CD14-positive monocyte (primary cell): ENCODE results near the gene RTN1. TPM values are rescaled to one million over a fixed set of nuclear protein-coding genes. Genes with fewer than 3 reads are reported as not detected.

ENCODE experiments used
- DNase-seq, 3 donors: peaks; one replicate each; pipeline ENCODE4 v3.0.0-alpha.2; 2011 to 2022
- H2AFZ ChIP-seq: 2 replicates; pipeline ENCODE4 v1.6.0; 2012; ENCODE audit warnings: mild to moderate bottlenecking, low read depth, low read length, inconsistent platforms; ENCODE audit not compliant: insufficient read depth, poor library complexity, severe bottlenecking
- H3K27ac ChIP-seq, 2 donors: 1 replicate in 1 of 2; 2 replicates in 1 of 2; pipeline ENCODE4 v1.5.1; 2012 to 2013; ENCODE audit warnings: low read length in 2 of 2, control low read depth in 1 of 2, inconsistent platforms in 1 of 2, low read depth in 1 of 2, mild to moderate bottlenecking in 1 of 2
- H3K27me3 ChIP-seq, 2 donors: one replicate each; pipeline versions ENCODE4 v1.6.0 to v1.6.1; 2011 to 2013; ENCODE audit warnings: low read length in 2 of 2; ENCODE audit not compliant: control insufficient read depth in 2 of 2, insufficient read depth in 2 of 2
- H3K36me3 ChIP-seq, 2 donors: replicated peaks in 1 of 2; 1 replicate in 1 of 2; 2 replicates in 1 of 2; pipeline versions ENCODE4 v1.5.1 to v1.6.1; 2012 to 2013; ENCODE audit warnings: low read length in 2 of 2, control low read depth in 1 of 2, inconsistent platforms in 1 of 2, mild to moderate bottlenecking in 1 of 2; ENCODE audit not compliant: insufficient read depth in 2 of 2, control insufficient read depth in 1 of 2
- H3K4me1 ChIP-seq, 2 donors: 1 replicate in 1 of 2; 2 replicates in 1 of 2; pipeline versions ENCODE4 v1.5.1 to v1.6.1; 2012 to 2013; ENCODE audit warnings: low read length in 2 of 2, control low read depth in 1 of 2, inconsistent platforms in 1 of 2, mild to moderate bottlenecking in 1 of 2, moderate library complexity in 1 of 2; ENCODE audit not compliant: insufficient read depth in 2 of 2, control insufficient read depth in 1 of 2
- H3K4me2 ChIP-seq: replicated peaks from 2 replicates; pipeline ENCODE3; 2012; ENCODE audit warnings: low read length, moderate library complexity, mild to moderate bottlenecking; ENCODE audit not compliant: poor library complexity, severe bottlenecking; ENCODE audit errors: extremely low read depth
- H3K4me3 ChIP-seq, 3 experiments: fragments of 200-600 bp in 1 of 3; sonication (generic) in 1 of 3; replicated peaks in 1 of 3; 1 replicate in 2 of 3; 2 replicates in 1 of 3; pipeline ENCODE4 v1.5.1; 2011 to 2013; ENCODE audit warnings: low read length in 3 of 3, mild to moderate bottlenecking in 3 of 3, control low read depth in 2 of 3, low read depth in 2 of 3, inconsistent platforms in 1 of 3, moderate library complexity in 1 of 3
- H3K79me2 ChIP-seq: 2 replicates; pipeline ENCODE4 v1.6.0; 2012; ENCODE audit warnings: mild to moderate bottlenecking, control low read depth, inconsistent platforms, low read length, moderate library complexity; ENCODE audit not compliant: insufficient read depth
- H3K9ac ChIP-seq: 2 replicates; pipeline ENCODE4 v1.6.0; 2017; ENCODE audit warnings: low read length, mild to moderate bottlenecking; ENCODE audit not compliant: insufficient read depth, poor library complexity, severe bottlenecking
- H3K9me3 ChIP-seq, 2 donors: replicated peaks in 1 of 2; 1 replicate in 1 of 2; 2 replicates in 1 of 2; pipeline versions ENCODE4 v1.5.1 to v1.6.1; 2012 to 2013; ENCODE audit warnings: low read length in 2 of 2, control low read depth in 1 of 2; ENCODE audit not compliant: control insufficient read depth in 1 of 2, insufficient read depth in 1 of 2
- H4K20me1 ChIP-seq: 2 replicates; pipeline ENCODE4 v1.6.0; 2012; ENCODE audit warnings: mild to moderate bottlenecking, low read length, control low read depth, moderate library complexity; ENCODE audit not compliant: insufficient read depth
- H3K27ac Mint-ChIP-seq, 7 donors: one replicate each; pipeline ENCODE4 v1.8.0; 2020; ENCODE audit warnings: mild to moderate bottlenecking in 7 of 7, mixed read lengths in 7 of 7, moderate library complexity in 6 of 7, inconsistent platforms in 2 of 7
- H3K27me3 Mint-ChIP-seq, 3 donors: one replicate each; pipeline ENCODE4 v1.8.0; 2021 to 2022; ENCODE audit warnings: low read depth in 3 of 3, mild to moderate bottlenecking in 3 of 3, mixed read lengths in 3 of 3, moderate library complexity in 3 of 3, inconsistent platforms in 1 of 3
- H3K36me3 Mint-ChIP-seq, 2 donors: one replicate each; pipeline ENCODE4 v1.8.0; 2020; ENCODE audit warnings: mixed read lengths in 2 of 2, inconsistent platforms in 1 of 2, mild to moderate bottlenecking in 1 of 2
- H3K4me1 Mint-ChIP-seq: one replicate; pipeline ENCODE4 v1.8.0; 2020; ENCODE audit warnings: mild to moderate bottlenecking, mixed read lengths
- H3K4me3 Mint-ChIP-seq, 2 donors: one replicate each; pipeline ENCODE4 v1.8.0; 2020; ENCODE audit warnings: mild to moderate bottlenecking in 2 of 2, mixed read lengths in 2 of 2, moderate library complexity in 1 of 2
- H3K9me3 Mint-ChIP-seq, 7 donors: one replicate each; pipeline ENCODE4 v1.8.0; 2020 to 2022; ENCODE audit warnings: mixed read lengths in 7 of 7, mild to moderate bottlenecking in 6 of 7, moderate library complexity in 6 of 7, inconsistent platforms in 2 of 7
- WGBS: methylation state at CpG from one replicate; pipeline ENCODE4 v1.1.5; 2013; ENCODE audit warnings: missing lambda C conversion rate; ENCODE audit not compliant: insufficient coverage; 5-methylcytosine and 5-hydroxymethylcytosine counted together
- intact Hi-C, 2 donors: fragments of 100-400 bp; cut with micrococcal nuclease; formaldehyde crosslinking; loops; one replicate each; pipeline versions ENCODE4 v1.15.0 to v1.15.1; 2023
- polyA plus RNA-seq, 3 donors: library from polyadenylated mRNA; depleted of rRNA in 1 of 3; unstranded in 2 of 3; stranded (reverse) in 1 of 3; fragments of 300-500 nt in 2 of 3; fragments of >200 nt in 1 of 3; fragmentation: Illumina TruSeq in 2 of 3; gene quantifications; 1 replicate in 2 of 3; 2 replicates in 1 of 3; pipeline ENCODE4 v1.2.3, GENCODE V29; 2012 to 2021
- small RNA-seq: library from RNA; depleted of rRNA; stranded (forward); fragments of <200 nt; gene quantifications from one replicate; pipeline ENCODE3, GENCODE V24; 2012; ENCODE audit warnings: low read depth; ENCODE audit not compliant: insufficient read length
- TF ChIP-seq, protein P1 (sequence below): fragments of 200-600 bp; IDR thresholded peaks from one replicate; pipeline ENCODE4 v1.8.0; 2022; ENCODE audit warnings: antibody characterized with exemption, mild to moderate bottlenecking

RTN1 gene
- polyA plus RNA-seq, 3 donors = 40.2 to 75.1 (median 55.0) TPM

DNA sequence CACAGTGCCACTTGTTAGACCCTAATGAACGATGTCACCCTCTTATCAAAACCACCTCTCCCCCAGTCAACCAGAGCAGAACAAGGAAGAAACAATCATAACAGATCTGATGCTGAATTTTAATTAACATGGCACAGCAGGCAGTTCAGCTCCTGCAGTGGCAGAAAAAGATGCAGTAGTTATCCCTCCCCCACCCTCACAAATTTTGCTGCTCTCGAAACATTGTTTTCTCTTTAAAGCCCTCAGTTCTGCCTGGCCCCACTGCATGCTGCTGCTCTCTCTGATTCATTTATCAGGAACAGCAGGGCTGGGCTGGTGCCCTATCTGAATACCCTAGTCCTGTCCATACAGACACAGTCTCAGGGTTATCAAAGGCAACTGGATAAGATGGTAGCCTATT, 306.2 kb downstream of the RTN1 start:
- no peak for DNase-seq
- 50% methylated on average over 1 of the region's 2 CpGs for WGBS

DNA sequence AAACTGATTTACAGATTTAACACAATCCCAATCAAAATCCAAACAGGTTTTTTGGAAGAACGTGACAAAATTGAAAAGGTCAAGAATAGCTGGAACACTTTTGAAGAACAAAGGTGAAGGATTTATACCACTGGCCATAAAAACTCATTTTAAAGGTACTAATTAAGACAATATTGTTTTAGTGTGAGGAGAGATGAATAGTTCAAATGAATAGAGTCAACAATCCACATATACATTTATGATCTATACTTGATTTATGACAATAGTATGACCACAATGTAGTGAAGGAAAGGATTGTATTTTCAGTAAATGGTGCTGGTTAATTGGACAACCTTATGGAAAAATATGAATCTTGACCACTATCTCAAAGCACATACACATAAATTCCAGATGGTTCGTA, 323.3 kb downstream of the RTN1 start:
- H3K27me3 Mint-ChIP-seq = no peaks in the 10 kb centered on the region
- no peaks in the 10 kb centered on the region for H3K36me3 Mint-ChIP-seq
- no CpG with 5 or more reads among the region's 2 CpGs for whole genome bisulfite sequencing

More for the DNA sequence above, 306.2 kb downstream of the RTN1 start:
- Mint-ChIP-seq H3K27ac (no peak overlapping the region), H3K4me1 (peaks cover 2% of the 10 kb centered on the region), H3K9me3 (peaks cover 0 to 2% (median 0%) of the 10 kb centered on the region in 7 donors), H3K4me3 (no peak overlapping the region), H3K27me3 (peaks cover 0 to 4% (median 0%) of the 10 kb centered on the region in 3 donors), H3K36me3 (no peaks in the 10 kb centered on the region)
- no peaks in the 10 kb centered on the region for H3K27me3 ChIP-seq
- no peaks in the 10 kb centered on the region for H3K36me3 ChIP-seq
- TF ChIP-seq, protein P1, sequence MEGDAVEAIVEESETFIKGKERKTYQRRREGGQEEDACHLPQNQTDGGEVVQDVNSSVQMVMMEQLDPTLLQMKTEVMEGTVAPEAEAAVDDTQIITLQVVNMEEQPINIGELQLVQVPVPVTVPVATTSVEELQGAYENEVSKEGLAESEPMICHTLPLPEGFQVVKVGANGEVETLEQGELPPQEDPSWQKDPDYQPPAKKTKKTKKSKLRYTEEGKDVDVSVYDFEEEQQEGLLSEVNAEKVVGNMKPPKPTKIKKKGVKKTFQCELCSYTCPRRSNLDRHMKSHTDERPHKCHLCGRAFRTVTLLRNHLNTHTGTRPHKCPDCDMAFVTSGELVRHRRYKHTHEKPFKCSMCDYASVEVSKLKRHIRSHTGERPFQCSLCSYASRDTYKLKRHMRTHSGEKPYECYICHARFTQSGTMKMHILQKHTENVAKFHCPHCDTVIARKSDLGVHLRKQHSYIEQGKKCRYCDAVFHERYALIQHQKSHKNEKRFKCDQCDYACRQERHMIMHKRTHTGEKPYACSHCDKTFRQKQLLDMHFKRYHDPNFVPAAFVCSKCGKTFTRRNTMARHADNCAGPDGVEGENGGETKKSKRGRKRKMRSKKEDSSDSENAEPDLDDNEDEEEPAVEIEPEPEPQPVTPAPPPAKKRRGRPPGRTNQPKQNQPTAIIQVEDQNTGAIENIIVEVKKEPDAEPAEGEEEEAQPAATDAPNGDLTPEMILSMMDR = no peak
- no peaks in the 10 kb centered on the region for H4K20me1 ChIP-seq
- H3K9me3 ChIP-seq = no peaks in the 10 kb centered on the region
- no peaks in the 10 kb centered on the region for H3K79me2 ChIP-seq
- no peak overlapping the region for H2AFZ ChIP-seq
- no peak overlapping the region for H3K9ac ChIP-seq
- intact Hi-C loops = no loop called here
- H3K4me3 ChIP-seq = no peak overlapping the region
- no peak overlapping the region for H3K4me2 ChIP-seq
- no peaks in the 10 kb centered on the region for H3K4me1 ChIP-seq
- no peak overlapping the region for H3K27ac ChIP-seq

More for the DNA sequence above, 323.3 kb downstream of the RTN1 start:
- Mint-ChIP-seq H3K4me1 (no peaks in the 10 kb centered on the region), H3K9me3 (peaks cover 0 to 11% (median 8%) of the 10 kb centered on the region in 7 donors), H3K27ac (no peak overlapping the region), H3K4me3 (no peak overlapping the region)
- DNase-seq = no peak
- TF ChIP-seq, protein P1 = no peak
- Histone ChIP-seq H3K36me3 (no peaks in the 10 kb centered on the region), H3K4me2 (no peak overlapping the region), H3K4me3 (no peak overlapping the region), H3K79me2 (no peaks in the 10 kb centered on the region), H4K20me1 (no peaks in the 10 kb centered on the region), H3K27ac (no peak overlapping the region), H3K27me3 (no peaks in the 10 kb centered on the region), H3K9ac (no peak overlapping the region), H3K4me1 (no peaks in the 10 kb centered on the region), H2AFZ (no peak overlapping the region), H3K9me3 (peaks cover 0 to 10% of the 10 kb centered on the region in 2 donors)
- intact Hi-C loops = no loop called here

Small RNA genes within 50 kb of the gene (small RNA-seq; reads per million reads assigned to genes)
- 4.0 reads per million, percentile 39 among the genes with 10 or more reads in this experiment for gene MIR5586

Other genes starting within 250 kb of the RTN1 start
- not detected for gene LRRC9, start 49.4 kb upstream of the RTN1 start, polyA plus RNA-seq
- gene PCNX4, start 221.1 kb upstream of the RTN1 start, polyA plus RNA-seq = 10 to 100 TPM; 13.1 to 18.4 (median 16.7) TPM